Measurements from ENCODE around the gene XYLT2.

DNA sequence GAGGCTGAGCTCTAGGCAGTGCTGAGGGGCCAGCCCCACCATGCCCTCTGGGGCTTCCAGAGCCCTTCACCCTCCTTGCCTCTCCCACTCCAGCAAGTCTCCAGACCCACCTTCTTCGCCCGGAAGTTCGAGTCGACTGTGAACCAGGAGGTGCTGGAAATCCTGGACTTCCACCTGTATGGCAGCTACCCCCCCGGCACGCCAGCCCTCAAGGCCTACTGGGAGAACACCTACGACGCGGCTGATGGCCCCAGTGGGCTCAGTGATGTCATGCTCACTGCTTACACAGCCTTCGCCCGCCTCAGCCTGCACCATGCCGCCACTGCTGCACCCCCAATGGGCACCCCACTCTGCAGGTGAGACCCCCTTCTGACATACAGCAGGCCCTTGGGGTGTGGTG, 10.5 kb downstream of the XYLT2 start:
- TF ChIP-seq EGR1 (IDR thresholded peaks at IDR 0.05; ENCODE audit: borderline replicate concordance, low read depth, low read length): no peak
- TF ChIP-seq PHF8 (conservative IDR thresholded peaks at IDR 0.05; ENCODE audit: low read depth, low read length): no peak
- TF ChIP-seq SIX5 (IDR thresholded peaks at IDR 0.05; ENCODE audit: low read depth, low read length): no peak
